Astrocyte (in vitro differentiated cells and primary cell): ENCODE measurements around the gene GRIN3A. TPM values are rescaled to one million over a fixed set of nuclear protein-coding genes. Genes with fewer than 3 reads are reported as not detected.

Experiments used
- DNase-seq: peaks from one replicate; pipeline ENCODE4 v3.0.0-alpha.2; 2010; ENCODE audit warnings: low read depth
- FAIRE-seq: peaks from 2 replicates; lab custom pipeline; 2011; peaks lifted over from hg19 to GRCh38; lab: Jason Lieb, UNC
- H2AFZ ChIP-seq: 2 replicates; pipeline ENCODE4 v1.6.0; 2012; ENCODE audit warnings: low read depth, low read length, inconsistent platforms
- H3K27ac ChIP-seq: 2 replicates; pipeline ENCODE4 v1.5.1; 2011; ENCODE audit warnings: low read depth, low read length, inconsistent platforms
- H3K27me3 ChIP-seq: 2 replicates; pipeline ENCODE4 v1.6.0; 2011; ENCODE audit warnings: low read length, inconsistent platforms; ENCODE audit not compliant: insufficient read depth
- H3K36me3 ChIP-seq: 2 replicates; pipeline ENCODE4 v1.5.1; 2011; ENCODE audit warnings: low read length, inconsistent platforms; ENCODE audit not compliant: insufficient read depth
- H3K4me1 ChIP-seq: 2 replicates; pipeline ENCODE4 v1.5.1; 2011; ENCODE audit warnings: low read length, inconsistent platforms; ENCODE audit not compliant: insufficient read depth
- H3K4me2 ChIP-seq: 2 replicates; pipeline ENCODE4 v1.6.0; 2012; ENCODE audit warnings: low read length, inconsistent platforms
- H3K4me3 ChIP-seq: 2 replicates; pipeline ENCODE4 v1.5.1; 2011; ENCODE audit warnings: low read depth, mild to moderate bottlenecking, low read length, inconsistent platforms; ENCODE audit not compliant: insufficient read depth
- H3K79me2 ChIP-seq: 2 replicates; pipeline ENCODE4 v1.6.0; 2012; ENCODE audit warnings: mild to moderate bottlenecking, low read length, inconsistent platforms; ENCODE audit not compliant: insufficient read depth
- H3K9ac ChIP-seq: 2 replicates; pipeline ENCODE4 v1.6.0; 2012; ENCODE audit warnings: mild to moderate bottlenecking, low read length, inconsistent platforms
- H3K9me3 ChIP-seq: 2 replicates; pipeline ENCODE4 v1.5.1; 2012; ENCODE audit warnings: low read depth, mild to moderate bottlenecking, low read length, inconsistent platforms; ENCODE audit not compliant: insufficient read depth
- H4K20me1 ChIP-seq: 2 replicates; pipeline ENCODE4 v1.6.0; 2012; ENCODE audit warnings: low read length, inconsistent platforms; ENCODE audit not compliant: insufficient read depth
- H3K27ac Mint-ChIP-seq: one replicate; pipeline ENCODE4 v1.8.0; 2021; ENCODE audit warnings: mild to moderate bottlenecking, mixed read lengths; ENCODE audit not compliant: unreplicated experiment
- H3K27me3 Mint-ChIP-seq: one replicate; pipeline ENCODE4 v1.8.0; 2021; ENCODE audit warnings: low read depth, mixed read lengths; ENCODE audit not compliant: unreplicated experiment
- H3K36me3 Mint-ChIP-seq: one replicate; pipeline ENCODE4 v1.8.0; 2021; ENCODE audit warnings: low read depth, mixed read lengths; ENCODE audit not compliant: unreplicated experiment
- H3K4me1 Mint-ChIP-seq: one replicate; pipeline ENCODE4 v1.8.0; 2021; ENCODE audit warnings: low read depth, mixed read lengths; ENCODE audit not compliant: unreplicated experiment
- H3K4me3 Mint-ChIP-seq: one replicate; pipeline ENCODE4 v1.8.0; 2021; ENCODE audit warnings: mild to moderate bottlenecking, moderate library complexity, mixed read lengths; ENCODE audit not compliant: unreplicated experiment
- H3K9me3 Mint-ChIP-seq: one replicate; pipeline ENCODE4 v1.8.0; 2021; ENCODE audit warnings: mild to moderate bottlenecking, mixed read lengths; ENCODE audit not compliant: unreplicated experiment
- EZH2 ChIP-seq: IDR thresholded peaks from 2 replicates; pipeline ENCODE4 v1.6.1; 2012; ENCODE audit warnings: mild to moderate bottlenecking, low read length, inconsistent platforms; ENCODE audit not compliant: insufficient read depth
- total RNA-seq: library from RNA; stranded (reverse); gene quantifications from 2 replicates; pipeline ENCODE4 v1.2.1, GENCODE V29; 2021
- TF ChIP-seq, protein P1 (sequence below): IDR thresholded peaks from 2 replicates; pipeline ENCODE4 v1.5.1; 2011; ENCODE audit warnings: low read depth, mild to moderate bottlenecking, inconsistent platforms, low read length, moderate library complexity; ENCODE audit not compliant: insufficient read depth

GRIN3A gene
- total RNA-seq, 1 donor from 2014 or later, result not detected

DNA sequence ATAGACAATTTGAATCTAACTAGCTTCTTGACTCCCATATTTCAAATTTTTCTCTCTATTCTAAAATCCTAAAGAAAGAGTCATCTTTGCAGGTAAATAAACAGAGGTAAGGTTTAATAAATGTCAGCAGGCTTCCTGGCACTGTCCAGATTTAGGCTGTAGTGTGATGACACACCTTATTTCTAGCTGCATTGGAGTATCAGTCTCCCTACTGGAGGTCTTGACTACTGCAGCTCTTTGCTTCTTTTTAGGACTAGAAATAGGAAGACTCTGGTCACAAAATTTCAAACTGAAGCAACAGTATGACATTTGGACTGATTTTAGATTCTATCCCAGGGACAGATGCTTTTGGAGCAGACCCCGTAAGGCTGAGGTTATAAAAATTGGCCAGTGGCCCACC, 103.0 kb downstream of the GRIN3A start:
- Mint-ChIP-seq H3K4me1 (no peaks in the 10 kb centered on the region), H3K27me3 (no peaks in the 10 kb centered on the region), H3K4me3 (no peak overlapping the region), H3K27ac (no peak overlapping the region), H3K36me3 (no peaks in the 10 kb centered on the region), H3K9me3 (no peaks in the 10 kb centered on the region)
- H3K4me3 ChIP-seq, result no peak overlapping the region
- no peaks in the 10 kb centered on the region for H4K20me1 ChIP-seq
- H3K9me3 ChIP-seq, result no peaks in the 10 kb centered on the region
- no peak overlapping the region for H3K4me2 ChIP-seq
- no peak overlapping the region for H3K9ac ChIP-seq
- FAIRE-seq, result no peak
- H3K36me3 ChIP-seq, result no peaks in the 10 kb centered on the region
- no peaks in the 10 kb centered on the region for H3K79me2 ChIP-seq
- H3K27ac ChIP-seq, result no peak overlapping the region
- no peak for TF ChIP-seq EZH2
- TF ChIP-seq, protein P1, sequence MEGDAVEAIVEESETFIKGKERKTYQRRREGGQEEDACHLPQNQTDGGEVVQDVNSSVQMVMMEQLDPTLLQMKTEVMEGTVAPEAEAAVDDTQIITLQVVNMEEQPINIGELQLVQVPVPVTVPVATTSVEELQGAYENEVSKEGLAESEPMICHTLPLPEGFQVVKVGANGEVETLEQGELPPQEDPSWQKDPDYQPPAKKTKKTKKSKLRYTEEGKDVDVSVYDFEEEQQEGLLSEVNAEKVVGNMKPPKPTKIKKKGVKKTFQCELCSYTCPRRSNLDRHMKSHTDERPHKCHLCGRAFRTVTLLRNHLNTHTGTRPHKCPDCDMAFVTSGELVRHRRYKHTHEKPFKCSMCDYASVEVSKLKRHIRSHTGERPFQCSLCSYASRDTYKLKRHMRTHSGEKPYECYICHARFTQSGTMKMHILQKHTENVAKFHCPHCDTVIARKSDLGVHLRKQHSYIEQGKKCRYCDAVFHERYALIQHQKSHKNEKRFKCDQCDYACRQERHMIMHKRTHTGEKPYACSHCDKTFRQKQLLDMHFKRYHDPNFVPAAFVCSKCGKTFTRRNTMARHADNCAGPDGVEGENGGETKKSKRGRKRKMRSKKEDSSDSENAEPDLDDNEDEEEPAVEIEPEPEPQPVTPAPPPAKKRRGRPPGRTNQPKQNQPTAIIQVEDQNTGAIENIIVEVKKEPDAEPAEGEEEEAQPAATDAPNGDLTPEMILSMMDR, result no peak
- DNase-seq, result no peak
- no peaks in the 10 kb centered on the region for H3K27me3 ChIP-seq
- H2AFZ ChIP-seq, result no peak overlapping the region
- no peaks in the 10 kb centered on the region for H3K4me1 ChIP-seq

DNA sequence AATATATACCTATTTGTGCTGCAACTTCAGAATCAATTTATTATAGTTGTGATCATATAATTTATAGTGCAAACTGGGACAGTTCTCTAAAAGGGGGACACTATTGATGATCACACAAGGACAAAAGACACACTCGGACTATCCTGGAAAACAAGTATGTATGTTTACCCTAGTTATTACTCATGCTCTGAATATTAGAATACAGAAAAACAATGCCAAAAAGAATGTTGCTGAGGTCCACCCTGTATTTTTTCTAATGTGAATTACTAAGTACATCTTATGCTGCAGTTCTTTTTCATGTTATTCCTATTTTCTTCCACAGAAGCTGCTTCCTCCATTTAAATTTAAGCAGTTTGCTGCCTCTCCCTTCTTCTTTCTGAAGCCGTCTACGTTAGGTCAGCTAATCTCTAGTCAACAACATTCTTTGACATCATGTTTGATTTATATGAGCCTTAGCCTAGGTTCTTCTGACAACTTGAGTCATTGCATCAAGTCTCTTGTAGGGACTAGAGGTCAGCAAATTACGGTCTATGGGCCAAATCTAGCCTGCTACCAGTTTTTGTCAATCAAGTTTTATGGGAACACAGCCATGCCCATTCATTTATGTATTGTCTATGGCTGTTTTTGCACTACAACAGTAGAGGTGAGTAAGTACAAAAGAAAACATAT, 103.6 kb downstream of the GRIN3A start:
- Histone ChIP-seq H3K4me1 (no peaks in the 10 kb centered on the region), H2AFZ (no peak overlapping the region), H3K4me3 (no peak overlapping the region), H3K9ac (no peak overlapping the region), H3K36me3 (no peaks in the 10 kb centered on the region), H4K20me1 (no peaks in the 10 kb centered on the region), H3K79me2 (no peaks in the 10 kb centered on the region), H3K27ac (no peak overlapping the region), H3K9me3 (no peaks in the 10 kb centered on the region), H3K4me2 (no peak overlapping the region), H3K27me3 (no peaks in the 10 kb centered on the region)
- Mint-ChIP-seq H3K4me3 (no peak overlapping the region), H3K36me3 (no peaks in the 10 kb centered on the region), H3K9me3 (no peaks in the 10 kb centered on the region), H3K27ac (no peak overlapping the region), H3K27me3 (no peaks in the 10 kb centered on the region), H3K4me1 (no peaks in the 10 kb centered on the region)
- TF ChIP-seq, protein P1, result no peak
- TF ChIP-seq EZH2, result no peak
- no peak for DNase-seq
- no peak for FAIRE-seq

DNA sequence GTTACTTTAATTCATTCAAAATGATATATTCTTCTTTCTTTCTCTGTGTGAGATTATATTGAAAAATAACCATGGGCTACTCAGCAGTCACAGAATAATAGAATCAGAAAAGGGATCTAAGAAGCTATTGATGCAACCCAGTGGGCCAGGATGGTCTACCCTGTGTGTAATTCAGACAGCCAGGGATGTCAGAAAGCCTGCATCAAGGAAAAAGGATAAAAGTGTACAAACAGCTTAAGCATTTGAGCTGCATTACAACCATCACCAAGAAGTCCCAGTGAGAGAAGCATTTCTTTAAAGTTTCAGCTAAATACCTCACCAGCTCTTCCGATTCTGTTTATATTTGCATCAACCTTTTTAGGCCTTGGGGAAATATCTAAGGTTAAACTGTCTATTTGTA, 105.8 kb downstream of the GRIN3A start:
- FAIRE-seq, result no peak
- no peak overlapping the region for H2AFZ ChIP-seq
- no peaks in the 10 kb centered on the region for H4K20me1 ChIP-seq
- no peak overlapping the region for H3K4me3 Mint-ChIP-seq
- H3K9me3 ChIP-seq, result no peaks in the 10 kb centered on the region
- no peaks in the 10 kb centered on the region for H3K4me1 Mint-ChIP-seq
- no peaks in the 10 kb centered on the region for H3K27me3 ChIP-seq
- no peaks in the 10 kb centered on the region for H3K4me1 ChIP-seq
- H3K9me3 Mint-ChIP-seq, result no peaks in the 10 kb centered on the region
- no peak overlapping the region for H3K4me3 ChIP-seq
- no peaks in the 10 kb centered on the region for H3K36me3 ChIP-seq
- no peaks in the 10 kb centered on the region for H3K36me3 Mint-ChIP-seq
- H3K27ac ChIP-seq, result no peak overlapping the region
- H3K27me3 Mint-ChIP-seq, result no peaks in the 10 kb centered on the region
- DNase-seq, result no peak
- no peak overlapping the region for H3K4me2 ChIP-seq
- no peak overlapping the region for H3K9ac ChIP-seq
- no peak overlapping the region for H3K27ac Mint-ChIP-seq
- H3K79me2 ChIP-seq, result no peaks in the 10 kb centered on the region
- no peak for TF ChIP-seq EZH2
- TF ChIP-seq, protein P1, result no peak
